ENCODE results near the gene ATP4A.

Gene ATP4A

DNA sequence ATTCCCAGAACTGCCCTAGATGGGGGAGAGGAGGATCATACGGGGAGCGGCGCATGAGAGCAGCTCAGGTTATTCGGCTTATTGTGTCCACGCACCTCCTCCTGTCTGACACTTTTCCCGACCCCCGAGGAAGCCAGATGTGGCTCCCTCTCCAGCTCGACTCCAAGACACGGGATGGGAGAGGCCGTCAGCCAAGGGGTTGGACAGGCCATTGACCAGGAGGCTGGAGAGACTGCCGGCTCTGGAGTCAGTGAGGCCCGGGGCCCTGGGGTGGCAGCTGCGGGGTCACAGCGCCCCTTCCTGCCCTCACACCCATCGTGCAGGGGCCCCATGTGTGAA is 52.9 kb downstream of the ATP4A start:
- CTCF ChIA-PET, result interaction anchor here (0.6 to 7.3 kb wide), 24 partner anchors 9 to 330 kb away, joined by 3 to 106 read pairs (median 5); partner anchors contain the start of genes COX6B1 and FFAR1
- H3K4me3 ChIP-seq (ENCODE audit: low read depth, low read length), result no peak overlapping the region; the same call in 1 of the 2 replicates
- TF ChIP-seq, protein P1, sequence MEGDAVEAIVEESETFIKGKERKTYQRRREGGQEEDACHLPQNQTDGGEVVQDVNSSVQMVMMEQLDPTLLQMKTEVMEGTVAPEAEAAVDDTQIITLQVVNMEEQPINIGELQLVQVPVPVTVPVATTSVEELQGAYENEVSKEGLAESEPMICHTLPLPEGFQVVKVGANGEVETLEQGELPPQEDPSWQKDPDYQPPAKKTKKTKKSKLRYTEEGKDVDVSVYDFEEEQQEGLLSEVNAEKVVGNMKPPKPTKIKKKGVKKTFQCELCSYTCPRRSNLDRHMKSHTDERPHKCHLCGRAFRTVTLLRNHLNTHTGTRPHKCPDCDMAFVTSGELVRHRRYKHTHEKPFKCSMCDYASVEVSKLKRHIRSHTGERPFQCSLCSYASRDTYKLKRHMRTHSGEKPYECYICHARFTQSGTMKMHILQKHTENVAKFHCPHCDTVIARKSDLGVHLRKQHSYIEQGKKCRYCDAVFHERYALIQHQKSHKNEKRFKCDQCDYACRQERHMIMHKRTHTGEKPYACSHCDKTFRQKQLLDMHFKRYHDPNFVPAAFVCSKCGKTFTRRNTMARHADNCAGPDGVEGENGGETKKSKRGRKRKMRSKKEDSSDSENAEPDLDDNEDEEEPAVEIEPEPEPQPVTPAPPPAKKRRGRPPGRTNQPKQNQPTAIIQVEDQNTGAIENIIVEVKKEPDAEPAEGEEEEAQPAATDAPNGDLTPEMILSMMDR (IDR thresholded peaks at IDR 0.05; ENCODE audit: insufficient read depth, low read length, missing control alignments), result no peak
- POLR2A ChIA-PET, result no interaction called here
- no peak for DNase-seq (ENCODE audit: low read depth, low spot score)

DNA sequence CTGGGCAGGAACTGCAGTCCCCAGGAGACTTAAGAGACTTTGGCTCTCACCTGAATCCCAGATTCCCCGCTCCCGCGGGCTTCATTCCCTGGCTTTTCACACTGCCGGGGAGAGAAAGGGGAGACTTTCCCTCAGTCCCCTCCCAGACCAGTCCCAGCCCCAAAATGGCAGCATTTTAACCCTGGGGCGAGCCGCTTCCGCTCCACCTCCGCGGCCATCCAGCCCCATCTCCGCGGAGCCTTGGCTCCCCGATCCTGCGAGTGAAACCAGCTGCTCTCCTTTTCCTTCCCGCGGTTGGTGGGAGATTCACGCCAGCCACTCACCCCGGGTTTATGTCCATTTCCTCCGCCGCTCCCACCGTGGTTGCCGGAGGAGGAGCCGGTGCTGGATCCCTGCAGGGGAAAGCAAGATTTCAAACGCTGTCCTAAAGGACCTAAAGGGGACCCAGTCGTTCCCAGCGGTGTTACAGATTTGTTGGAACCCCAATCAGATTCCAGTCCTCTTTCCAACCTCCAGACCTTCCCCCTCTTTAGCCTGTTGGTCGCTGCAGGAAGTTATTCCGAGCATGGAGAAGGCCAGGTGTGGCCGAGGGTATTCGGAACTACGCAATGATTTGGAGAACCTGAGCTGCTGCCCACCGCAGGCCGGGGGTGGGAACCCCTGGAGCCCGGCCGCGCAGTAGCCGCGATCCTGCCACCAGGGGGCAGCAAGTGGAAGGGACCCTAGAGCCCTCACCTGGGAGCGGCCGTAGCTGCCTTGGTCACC is 53.4 kb downstream of the ATP4A start:
- DNase-seq (ENCODE audit: low read depth, low spot score), result no peak
- H3K4me3 ChIP-seq (ENCODE audit: low read depth, low read length), result peak overlapping the region; percentile 46
- POLR2A ChIA-PET, result no interaction called here

DNA sequence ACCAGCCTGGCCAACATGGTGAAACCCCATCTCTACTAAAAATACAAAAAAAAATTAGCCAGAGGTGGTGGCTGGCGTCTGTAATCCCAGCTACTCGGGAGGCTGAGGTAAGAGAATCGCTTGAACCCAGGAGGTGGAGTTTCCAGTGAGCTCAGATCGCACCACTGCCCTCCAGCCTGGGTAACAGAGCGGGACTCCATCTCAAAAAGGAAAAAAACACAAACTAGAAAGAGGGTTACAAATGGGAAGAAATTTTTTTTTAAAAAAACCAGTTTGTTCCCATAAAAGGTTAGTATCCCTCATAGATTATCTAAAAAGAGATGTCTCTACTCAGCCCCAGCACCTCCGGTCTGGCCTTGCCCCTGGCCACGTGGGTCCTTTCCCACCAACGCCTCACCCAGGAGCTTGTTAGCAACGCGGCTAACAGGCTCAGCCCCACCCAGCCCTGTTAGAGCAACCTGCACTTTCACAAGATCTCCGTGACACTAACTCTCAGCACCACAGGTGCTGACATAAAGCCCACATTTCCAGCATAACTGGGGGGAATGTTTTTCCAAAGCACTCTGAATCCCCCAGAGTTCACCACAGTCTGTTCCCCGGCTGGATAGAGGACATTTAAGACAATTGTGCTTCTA is 54.3 kb downstream of the ATP4A start:
- TF ChIP-seq, protein P1 (IDR thresholded peaks at IDR 0.05; ENCODE audit: insufficient read depth, low read length, missing control alignments), result no peak
- POLR2A ChIA-PET, result no interaction called here
- CTCF ChIA-PET, result interaction anchor here (0.7 to 7.3 kb wide), 15 partner anchors 8 to 464 kb away, joined by 3 to 106 read pairs (median 7); partner anchors contain the start of gene COX6B1
- DNase-seq (ENCODE audit: low read depth, low spot score), result no peak
- no peak overlapping the region for H3K4me3 ChIP-seq (ENCODE audit: low read depth, low read length)

More for the DNA sequence above, 53.4 kb downstream of the ATP4A start:
- TF ChIP-seq, protein P1 (IDR thresholded peaks at IDR 0.05; ENCODE audit: insufficient read depth, low read length, missing control alignments), result peak; percentile 93
- CTCF ChIA-PET, result interaction anchor here (0.6 to 7.3 kb wide), 25 partner anchors 9 to 465 kb away, joined by 3 to 106 read pairs (median 4); partner anchors contain the start of genes COX6B1 and FFAR1

DNA sequence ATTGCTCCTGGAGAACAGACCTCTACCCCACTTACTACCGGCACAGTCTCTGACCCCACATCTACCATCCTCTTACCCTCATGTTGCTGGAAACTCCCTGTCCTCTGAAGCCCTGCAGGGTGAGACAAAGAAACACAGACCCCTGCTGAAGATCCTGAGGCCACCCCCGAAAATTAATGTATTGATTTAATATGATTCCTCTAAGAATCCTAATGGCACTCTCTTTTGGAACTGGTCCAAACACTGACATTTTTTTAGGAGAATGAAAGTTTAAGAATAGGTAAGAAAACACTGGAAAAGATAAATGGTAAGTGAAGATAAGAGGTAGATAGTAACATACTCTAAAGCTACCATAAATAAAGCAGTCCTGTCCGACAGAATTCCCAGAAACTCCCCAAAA is 55.3 kb downstream of the ATP4A start:
- ChIA-PET POLR2A (no interaction called here), CTCF (interaction anchor here (0.6 to 7.3 kb wide), 9 partner anchors 11 to 463 kb away, joined by 3 to 106 read pairs (median 5); no protein-coding TSS in a partner anchor)
- H3K4me3 ChIP-seq (ENCODE audit: low read depth, low read length), result no peak overlapping the region
- TF ChIP-seq, protein P1 (IDR thresholded peaks at IDR 0.05; ENCODE audit: insufficient read depth, low read length, missing control alignments), result no peak
- DNase-seq (ENCODE audit: low read depth, low spot score), result no peak

DNA sequence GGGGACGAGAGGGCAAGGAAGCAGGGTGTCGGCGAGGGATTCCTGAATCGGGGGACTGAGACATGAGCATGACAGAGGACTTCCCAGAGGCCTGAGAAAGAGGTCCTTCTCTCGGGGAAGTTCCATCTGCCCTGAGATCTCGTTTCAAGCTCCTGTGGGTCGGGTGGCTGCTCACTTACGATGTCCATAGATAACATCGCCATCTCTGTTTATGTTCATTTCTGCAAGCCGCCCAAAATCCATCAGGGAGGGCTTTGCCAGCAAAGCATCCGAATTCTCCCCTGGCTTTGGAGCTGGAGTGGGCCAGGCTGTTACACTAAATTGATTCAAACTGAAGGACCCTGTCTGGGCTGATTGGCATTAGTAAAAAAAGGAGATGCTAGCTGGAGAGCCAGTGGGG is 55.9 kb downstream of the ATP4A start:
- CTCF ChIA-PET, result interaction anchor here (1.4 to 7.3 kb wide), 4 partner anchors 11 to 85 kb away, joined by 5 to 106 read pairs (median 35); no protein-coding TSS in a partner anchor
- POLR2A ChIA-PET, result no interaction called here
- TF ChIP-seq, protein P1 (IDR thresholded peaks at IDR 0.05; ENCODE audit: insufficient read depth, low read length, missing control alignments), result no peak

DNA sequence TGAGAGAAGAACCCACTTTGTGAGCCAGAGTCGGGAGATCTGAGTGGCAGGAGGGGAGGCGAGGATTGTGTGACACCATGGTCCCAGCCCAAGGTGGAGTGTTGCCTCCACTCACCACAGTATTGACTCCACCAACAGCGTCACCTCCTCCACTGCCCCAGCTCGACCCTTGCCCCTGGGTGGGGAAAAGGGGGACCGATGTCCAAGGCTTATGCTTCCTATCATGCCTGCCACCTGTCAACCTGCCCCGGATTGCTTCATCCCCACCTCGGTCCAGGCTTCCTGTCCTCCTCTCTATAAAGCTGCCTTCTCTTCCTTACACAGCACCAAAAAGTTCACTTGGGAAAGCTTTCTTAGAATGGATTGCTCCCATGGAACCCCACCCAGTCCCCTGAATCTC is 57.4 kb downstream of the ATP4A start:
- DNase-seq (ENCODE audit: low read depth, low spot score), result no peak
- H3K4me3 ChIP-seq (ENCODE audit: low read depth, low read length), result no peak overlapping the region
- TF ChIP-seq, protein P1 (IDR thresholded peaks at IDR 0.05; ENCODE audit: insufficient read depth, low read length, missing control alignments), result no peak
- POLR2A ChIA-PET, result no interaction called here
- CTCF ChIA-PET, result interaction anchor here (1.0 to 7.3 kb wide), 3 partner anchors 9 to 42 kb away, joined by 4 to 106 read pairs (median 6); no protein-coding TSS in a partner anchor

More for the DNA sequence above, 55.9 kb downstream of the ATP4A start:
- H3K4me3 ChIP-seq (ENCODE audit: low read depth, low read length), result no peak overlapping the region
- DNase-seq (ENCODE audit: low read depth, low spot score), result no peak
